Body of pancreas (tissue), 4 donors: ENCODE data around the gene FPR1.

ENCODE experiments used
- POLR2A ChIP-seq, 3 donors: fragments of 450-650 bp; IDR thresholded peaks; one replicate each; pipeline ENCODE4 v1.6.1; 2016; ENCODE audit warnings: antibody characterized with exemption in 3 of 3, mild to moderate bottlenecking in 2 of 3
- TF ChIP-seq, protein P1 (sequence below), 7 experiments: fragments of 450-650 bp in 4 of 7; fragments of 200-600 bp in 3 of 7; sonication (generic) in 3 of 7; IDR thresholded peaks; one replicate each; pipeline ENCODE4 v1.5.1; 2016 to 2019; ENCODE audit warnings: antibody characterized with exemption in 7 of 7

DNA sequence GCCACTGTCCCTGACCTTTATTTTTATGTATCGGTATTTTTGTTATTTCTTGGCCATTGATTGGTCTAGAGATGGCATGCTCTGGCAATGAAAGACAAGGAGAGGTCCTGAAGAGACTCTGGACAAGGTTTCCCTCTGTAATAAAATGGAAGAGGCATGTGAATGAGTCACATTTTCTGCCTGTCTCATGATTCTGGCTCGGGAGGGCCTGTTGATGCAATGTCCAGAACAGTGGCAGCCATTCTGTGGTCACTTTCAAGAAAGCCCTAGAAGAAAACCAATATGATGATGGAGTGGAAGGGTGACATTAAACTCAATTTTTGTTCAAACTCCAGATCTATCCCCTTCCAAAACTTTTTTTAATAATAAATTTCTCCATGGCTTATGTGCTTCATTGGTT is 41.3 kb upstream of the FPR1 start:
- TF ChIP-seq, protein P1, sequence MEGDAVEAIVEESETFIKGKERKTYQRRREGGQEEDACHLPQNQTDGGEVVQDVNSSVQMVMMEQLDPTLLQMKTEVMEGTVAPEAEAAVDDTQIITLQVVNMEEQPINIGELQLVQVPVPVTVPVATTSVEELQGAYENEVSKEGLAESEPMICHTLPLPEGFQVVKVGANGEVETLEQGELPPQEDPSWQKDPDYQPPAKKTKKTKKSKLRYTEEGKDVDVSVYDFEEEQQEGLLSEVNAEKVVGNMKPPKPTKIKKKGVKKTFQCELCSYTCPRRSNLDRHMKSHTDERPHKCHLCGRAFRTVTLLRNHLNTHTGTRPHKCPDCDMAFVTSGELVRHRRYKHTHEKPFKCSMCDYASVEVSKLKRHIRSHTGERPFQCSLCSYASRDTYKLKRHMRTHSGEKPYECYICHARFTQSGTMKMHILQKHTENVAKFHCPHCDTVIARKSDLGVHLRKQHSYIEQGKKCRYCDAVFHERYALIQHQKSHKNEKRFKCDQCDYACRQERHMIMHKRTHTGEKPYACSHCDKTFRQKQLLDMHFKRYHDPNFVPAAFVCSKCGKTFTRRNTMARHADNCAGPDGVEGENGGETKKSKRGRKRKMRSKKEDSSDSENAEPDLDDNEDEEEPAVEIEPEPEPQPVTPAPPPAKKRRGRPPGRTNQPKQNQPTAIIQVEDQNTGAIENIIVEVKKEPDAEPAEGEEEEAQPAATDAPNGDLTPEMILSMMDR (IDR thresholded peaks at IDR 0.05): no peak
- TF ChIP-seq POLR2A (IDR thresholded peaks at IDR 0.05): no peak
